ENCODE results near the gene MSI2. TPM values are rescaled to one million over a fixed set of nuclear protein-coding genes. Genes with fewer than 3 reads are reported as not detected.

Gene MSI2
- total RNA-seq, 4 donors from 2014 or later = 14.9 to 24.4 (median 19.8) TPM

DNA sequence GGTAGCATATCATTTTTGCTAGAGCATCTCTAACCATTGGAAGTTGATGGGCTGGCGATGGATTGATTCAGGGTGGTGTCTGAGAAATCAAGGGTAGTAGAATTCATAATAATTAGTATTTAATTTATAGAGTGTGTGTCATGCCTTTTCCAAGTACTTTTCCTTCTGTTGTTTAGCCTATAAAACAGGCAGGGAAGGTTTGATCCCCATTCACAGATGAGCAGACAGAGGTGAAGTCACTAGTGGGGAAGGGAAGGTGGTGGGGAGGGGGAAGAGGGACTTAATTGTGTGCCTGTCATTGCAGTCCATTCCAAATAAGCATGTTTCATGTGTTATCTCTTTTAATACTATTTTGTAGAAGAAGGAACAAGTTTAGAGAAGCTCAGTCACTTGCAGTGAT, 131.3 kb downstream of the MSI2 start:
- TF ChIP-seq, protein P1, sequence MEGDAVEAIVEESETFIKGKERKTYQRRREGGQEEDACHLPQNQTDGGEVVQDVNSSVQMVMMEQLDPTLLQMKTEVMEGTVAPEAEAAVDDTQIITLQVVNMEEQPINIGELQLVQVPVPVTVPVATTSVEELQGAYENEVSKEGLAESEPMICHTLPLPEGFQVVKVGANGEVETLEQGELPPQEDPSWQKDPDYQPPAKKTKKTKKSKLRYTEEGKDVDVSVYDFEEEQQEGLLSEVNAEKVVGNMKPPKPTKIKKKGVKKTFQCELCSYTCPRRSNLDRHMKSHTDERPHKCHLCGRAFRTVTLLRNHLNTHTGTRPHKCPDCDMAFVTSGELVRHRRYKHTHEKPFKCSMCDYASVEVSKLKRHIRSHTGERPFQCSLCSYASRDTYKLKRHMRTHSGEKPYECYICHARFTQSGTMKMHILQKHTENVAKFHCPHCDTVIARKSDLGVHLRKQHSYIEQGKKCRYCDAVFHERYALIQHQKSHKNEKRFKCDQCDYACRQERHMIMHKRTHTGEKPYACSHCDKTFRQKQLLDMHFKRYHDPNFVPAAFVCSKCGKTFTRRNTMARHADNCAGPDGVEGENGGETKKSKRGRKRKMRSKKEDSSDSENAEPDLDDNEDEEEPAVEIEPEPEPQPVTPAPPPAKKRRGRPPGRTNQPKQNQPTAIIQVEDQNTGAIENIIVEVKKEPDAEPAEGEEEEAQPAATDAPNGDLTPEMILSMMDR (IDR thresholded peaks at IDR 0.05) = no peak
- ATAC-seq (ENCODE audit: low FRiP score) = no peak
- DNase-seq (ENCODE audit: low spot score) = no peak

DNA sequence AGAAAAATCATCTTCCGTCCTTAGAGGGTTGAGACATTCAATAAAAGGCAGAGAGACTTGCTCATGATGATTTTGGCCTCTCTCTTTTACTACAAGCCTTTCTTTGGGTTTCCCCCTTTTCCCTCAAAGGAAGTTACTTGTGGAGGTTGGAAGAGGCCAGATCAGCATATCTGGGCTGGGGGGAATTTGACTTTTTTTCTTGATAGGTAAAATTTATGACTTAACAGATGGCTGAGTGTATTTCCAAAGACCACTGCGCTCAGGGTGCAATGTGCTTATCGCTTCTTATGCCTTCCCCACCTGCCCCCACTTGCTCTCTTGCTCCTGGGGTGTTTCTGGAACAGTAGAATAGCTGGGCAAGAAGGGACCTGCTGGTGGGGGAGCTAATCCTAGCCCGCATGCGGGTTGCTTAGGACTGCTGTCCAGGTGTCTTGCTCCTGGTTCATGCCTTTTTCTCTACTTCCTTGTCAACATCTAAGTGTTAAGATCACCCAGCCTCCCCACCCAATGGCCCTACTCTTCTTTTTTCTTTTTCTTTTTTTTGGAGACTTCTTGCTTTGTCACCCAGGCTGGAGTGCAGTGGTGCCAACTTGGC, 131.9 kb downstream of the MSI2 start:
- DNase-seq (ENCODE audit: low spot score) = no peak
- TF ChIP-seq, protein P1 (IDR thresholded peaks at IDR 0.05) = no peak
- ATAC-seq (ENCODE audit: low FRiP score) = no peak

DNA sequence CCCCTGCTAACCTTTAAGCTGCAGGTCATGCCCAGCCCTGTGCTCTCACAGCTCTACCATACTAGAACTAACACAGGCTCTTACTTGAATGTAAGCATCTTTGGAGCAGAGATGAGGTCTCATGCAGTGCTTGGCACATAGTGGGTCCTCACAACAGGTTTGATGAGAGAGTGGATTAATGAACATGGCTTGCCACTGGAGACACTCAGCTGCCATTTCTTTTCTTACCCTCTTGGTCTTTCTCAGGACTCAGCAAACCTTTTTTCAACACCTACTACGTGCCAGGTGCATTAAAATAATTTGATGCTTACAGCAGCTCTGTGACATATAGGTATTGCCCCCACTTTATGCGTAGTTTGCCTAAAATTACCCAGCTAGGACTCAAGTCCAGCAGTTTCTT, 133.2 kb downstream of the MSI2 start:
- TF ChIP-seq, protein P1 (IDR thresholded peaks at IDR 0.05) = no peak

DNA sequence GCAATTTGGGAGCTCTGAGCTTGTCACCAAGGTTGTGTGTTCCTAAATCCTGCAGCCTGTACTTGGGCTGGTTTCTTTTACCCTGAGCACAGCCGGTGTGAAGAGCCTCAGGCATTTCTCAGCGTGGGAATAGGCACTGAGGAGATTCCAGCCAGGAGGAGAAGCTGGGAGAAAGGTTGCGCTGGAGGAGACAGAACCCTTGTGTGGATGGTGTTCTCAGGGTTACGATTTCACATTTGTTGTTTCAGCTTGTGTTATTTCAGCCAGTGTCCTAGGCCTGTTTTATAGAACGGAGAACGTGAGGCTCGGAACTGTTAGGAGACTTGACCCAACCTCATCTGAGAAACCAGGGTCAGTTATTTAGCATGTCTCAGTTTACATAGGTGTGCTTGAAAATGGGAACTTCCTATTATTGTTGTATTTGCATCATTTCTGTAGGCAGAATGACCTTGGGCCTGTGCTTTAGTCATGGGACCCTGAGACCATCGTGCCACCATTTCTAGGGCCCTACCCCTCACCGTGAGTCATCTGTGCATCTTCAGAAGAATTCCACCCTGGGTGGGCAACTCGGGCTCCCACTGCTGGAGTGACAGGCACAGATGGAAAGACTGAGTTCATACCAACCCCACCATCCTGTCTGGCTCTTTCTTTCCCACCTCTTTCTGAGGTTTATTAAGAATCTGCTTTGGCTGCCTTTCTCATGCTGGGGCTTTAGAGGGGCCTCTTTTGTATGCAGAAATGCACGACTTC, 134.9 kb downstream of the MSI2 start:
- no peak for ATAC-seq (ENCODE audit: low FRiP score)
- no peak for DNase-seq (ENCODE audit: low spot score)
- TF ChIP-seq, protein P1 (IDR thresholded peaks at IDR 0.05) = no peak

More for the DNA sequence above, 133.2 kb downstream of the MSI2 start:
- ATAC-seq (ENCODE audit: low FRiP score) = no peak
- DNase-seq (ENCODE audit: low spot score) = no peak

DNA sequence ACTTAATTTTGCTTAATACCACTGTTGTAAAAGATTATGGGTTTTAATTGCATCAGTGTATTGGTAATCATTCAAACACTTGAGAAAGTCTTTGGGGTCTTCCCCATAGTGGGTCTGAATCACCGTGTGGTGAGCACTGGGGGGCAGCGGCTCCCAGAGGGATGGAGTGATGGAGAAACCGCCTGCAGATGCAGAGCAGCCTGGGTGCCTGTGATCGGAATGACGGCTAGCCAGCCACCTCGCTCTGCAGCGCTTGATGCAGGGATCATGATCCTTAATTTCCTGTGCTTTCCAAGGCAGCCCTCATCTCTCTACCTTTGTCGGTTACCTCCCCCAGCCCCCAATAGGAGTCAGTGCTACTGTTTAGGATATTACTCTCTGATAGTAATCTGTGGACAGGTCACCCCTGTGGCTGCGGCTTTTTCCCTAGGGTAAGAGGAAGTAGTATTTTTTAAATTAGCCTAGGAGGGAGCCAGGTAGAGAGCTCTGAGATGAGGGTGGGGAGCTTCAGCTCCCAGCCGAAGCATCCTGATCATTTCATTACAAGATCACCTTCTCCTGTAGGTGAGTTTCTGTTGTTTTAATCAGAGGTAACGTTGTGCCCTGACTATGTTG, 135.6 kb downstream of the MSI2 start:
- ATAC-seq (ENCODE audit: low FRiP score) (no peak), DNase-seq (ENCODE audit: low spot score) (no peak)
- TF ChIP-seq, protein P1 (IDR thresholded peaks at IDR 0.05) = no peak

DNA sequence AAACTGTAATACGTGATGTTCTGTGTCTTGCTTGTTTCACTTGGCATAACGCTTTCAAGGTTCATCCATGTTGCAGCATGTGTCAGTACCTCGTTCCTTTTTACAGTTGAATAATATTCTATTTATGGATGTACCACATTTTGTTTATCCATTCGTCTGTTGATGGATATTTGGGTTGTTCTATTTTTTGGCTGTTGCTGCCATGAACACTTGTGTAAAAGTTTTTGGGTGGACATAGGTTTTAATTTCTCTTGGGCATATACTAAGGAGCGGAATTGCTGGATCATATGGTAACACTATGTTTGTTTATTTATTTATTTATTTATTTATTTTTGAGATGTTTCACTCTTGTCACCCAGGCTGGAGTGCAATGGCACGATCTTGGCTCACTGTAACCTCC, 137.0 kb downstream of the MSI2 start:
- DNase-seq (ENCODE audit: low spot score) (no peak), ATAC-seq (ENCODE audit: low FRiP score) (no peak)
- TF ChIP-seq, protein P1 (IDR thresholded peaks at IDR 0.05) = no peak
